ENCODE data around the gene RASSF1.
A peak's percentile ranks its signal among the peaks of the same experiment; 100 is the strongest.

RASSF1 gene

GRCh38 chr3:50300681-50301254 lies 39.9 kb downstream of the RASSF1 start:
- peaks cover 0 to 10% (median 0%) of the 10 kb centered on the region in 11 experiments; a peak in 2 of 22 replicates for H3K36me3 ChIP-seq
- H3K9me3 ChIP-seq (replicated peaks in 1 of 11) = peaks cover 0 to 2% (median 0%) of the 10 kb centered on the region in 11 experiments; a peak in 1 of 22 replicates
- peak overlapping the region in 5 of 11 experiments; percentile 20 to 84 (median 74); a peak in 6 of 22 replicates for H3K9ac ChIP-seq
- H3K4me1 ChIP-seq = peaks cover 24 to 46% (median 26%) of the 10 kb centered on the region in 10 experiments
- no peak for TF ChIP-seq Cebpa-rat (IDR thresholded peaks at IDR 0.05)
- H4K20me1 ChIP-seq = peaks cover 0 to 14% (median 0%) of the 10 kb centered on the region in 11 experiments; a peak in 5 of 22 replicates
- peak overlapping the region in 2 of 10 experiments; percentile 60 to 71; a peak in 2 of 20 replicates for H3K4me3 ChIP-seq
- no peaks in the 10 kb centered on the region for H3K27me3 ChIP-seq
- peak overlapping the region in 8 of 11 experiments; percentile 17 to 87 (median 68); a peak in 8 of 22 replicates for H3K27ac ChIP-seq
- peak overlapping the region; percentile 82 to 98 (median 92); a peak in 19 of 22 replicates for H3K4me2 ChIP-seq

- peak overlapping the region; percentile 51 to 84 (median 66) for H3K4me3 ChIP-seq
- no peaks in the 10 kb centered on the region for H3K27me3 ChIP-seq
- peaks cover 0 to 14% (median 0%) of the 10 kb centered on the region in 11 experiments; a peak in 5 of 22 replicates for H4K20me1 ChIP-seq
- H3K9me3 ChIP-seq (replicated peaks in 1 of 11) = no peaks in the 10 kb centered on the region
- TF ChIP-seq Cebpa-rat (IDR thresholded peaks at IDR 0.05) = no peak
- H3K27ac ChIP-seq = peak overlapping the region; percentile 25 to 87 (median 67); a peak in 20 of 22 replicates
- H3K36me3 ChIP-seq = peaks cover 0 to 10% (median 0%) of the 10 kb centered on the region in 11 experiments; a peak in 2 of 22 replicates
- peak overlapping the region; percentile 82 to 98 (median 92) for H3K4me2 ChIP-seq
- peaks cover 24 to 46% (median 26%) of the 10 kb centered on the region in 10 experiments for H3K4me1 ChIP-seq
- peak overlapping the region; percentile 72 to 87 (median 75) for H3K9ac ChIP-seq
Measured at GRCh38 chr3:50299929-50300680, 40.5 kb downstream of the RASSF1 start.

GRCh38 chr3:50299638-50299928 lies 41.1 kb downstream of the RASSF1 start:
- Histone ChIP-seq H3K36me3 (peaks cover 0 to 10% (median 0%) of the 10 kb centered on the region in 11 experiments; a peak in 2 of 22 replicates), H3K9me3 (replicated peaks in 1 of 11) (no peaks in the 10 kb centered on the region), H4K20me1 (peaks cover 0 to 14% (median 0%) of the 10 kb centered on the region in 11 experiments; a peak in 5 of 22 replicates), H3K27ac (peak overlapping the region; percentile 25 to 87 (median 67); a peak in 20 of 22 replicates), H3K4me1 (peaks cover 24 to 46% (median 26%) of the 10 kb centered on the region in 10 experiments), H3K27me3 (no peaks in the 10 kb centered on the region), H3K9ac (peak overlapping the region; percentile 72 to 87 (median 75)), H3K4me3 (peak overlapping the region; percentile 51 to 84 (median 66)), H3K4me2 (peak overlapping the region; percentile 82 to 98 (median 92))
- TF ChIP-seq Cebpa-rat (IDR thresholded peaks at IDR 0.05) = no peak

- TF ChIP-seq Cebpa-rat (IDR thresholded peaks at IDR 0.05) = no peak
- H3K27me3 ChIP-seq = no peaks in the 10 kb centered on the region
- H3K4me3 ChIP-seq = peak within 1 kb of the TSS; percentile 66 to 84 (median 74)
- H3K27ac ChIP-seq = peak within 1 kb of the TSS; percentile 42 to 87 (median 78); a peak in 21 of 22 replicates
- peaks cover 0 to 10% (median 0%) of the 10 kb centered on the region in 11 experiments; a peak in 2 of 22 replicates for H3K36me3 ChIP-seq
- no peaks in the 10 kb centered on the region for H3K9me3 ChIP-seq (replicated peaks in 1 of 11)
- peak within 1 kb of the TSS; percentile 95 to 99 (median 98) for H3K4me2 ChIP-seq
- peak within 1 kb of the TSS; percentile 75 to 87 (median 81) for H3K9ac ChIP-seq
- H4K20me1 ChIP-seq = peaks cover 0 to 14% (median 0%) of the 10 kb centered on the region in 11 experiments; a peak in 5 of 22 replicates
- H3K4me1 ChIP-seq = peaks cover 24 to 46% (median 26%) of the 10 kb centered on the region in 10 experiments
Measured at GRCh38 chr3:50298836-50299637, 41.6 kb downstream of the RASSF1 start, which contains the start of the genes HYAL3 and NAA80. HYAL3 (minus strand) TSS chr3:50299405; CDS start chr3:50295602, 3,803 bp downstream. NAA80 (minus strand) TSS chr3:50299405; CDS start chr3:50297463, 1,942 bp downstream.

- no peak for TF ChIP-seq Cebpa-rat (IDR thresholded peaks at IDR 0.05)
- Histone ChIP-seq H3K27me3 (no peaks in the 10 kb centered on the region), H3K9ac (peak overlapping the region; percentile 75 to 87 (median 81)), H3K4me1 (peaks cover 27 to 44% (median 31%) of the 10 kb centered on the region in 10 experiments), H3K27ac (peak overlapping the region; percentile 42 to 86 (median 77); a peak in 21 of 22 replicates), H3K9me3 (replicated peaks in 1 of 11) (no peaks in the 10 kb centered on the region), H3K4me3 (peak overlapping the region; percentile 66 to 84 (median 74)), H3K36me3 (peaks cover 0 to 10% (median 0%) of the 10 kb centered on the region in 11 experiments; a peak in 2 of 22 replicates), H3K4me2 (peak overlapping the region; percentile 82 to 99 (median 98)), H4K20me1 (peaks cover 0 to 14% (median 0%) of the 10 kb centered on the region in 11 experiments; a peak in 5 of 22 replicates)
Measured at GRCh38 chr3:50297896-50298725, 42.5 kb downstream of the RASSF1 start.

GRCh38 chr3:50297384-50297775 lies 43.3 kb downstream of the RASSF1 start:
- no peaks in the 10 kb centered on the region for H3K27me3 ChIP-seq
- no peaks in the 10 kb centered on the region for H3K9me3 ChIP-seq (replicated peaks in 1 of 11)
- peaks cover 34 to 47% (median 37%) of the 10 kb centered on the region in 10 experiments for H3K4me1 ChIP-seq
- no peak overlapping the region for H3K27ac ChIP-seq
- H4K20me1 ChIP-seq = peaks cover 0 to 14% (median 0%) of the 10 kb centered on the region in 11 experiments; a peak in 5 of 22 replicates
- peak overlapping the region in 1 of 10 experiments; percentile 82; a peak in 1 of 20 replicates for H3K4me3 ChIP-seq
- H3K9ac ChIP-seq = peak overlapping the region in 2 of 11 experiments; percentile 77 to 84; a peak in 4 of 22 replicates
- H3K4me2 ChIP-seq = peak overlapping the region in 8 of 11 experiments; percentile 95 to 99 (median 98); a peak in 11 of 22 replicates
- peaks cover 0 to 10% (median 0%) of the 10 kb centered on the region in 11 experiments; a peak in 2 of 22 replicates for H3K36me3 ChIP-seq
- TF ChIP-seq Cebpa-rat (IDR thresholded peaks at IDR 0.05) = no peak

GRCh38 chr3:50296721-50297383 lies 43.8 kb downstream of the RASSF1 start:
- no peak for TF ChIP-seq Cebpa-rat (IDR thresholded peaks at IDR 0.05)
- Histone ChIP-seq H3K4me3 (no peak overlapping the region), H3K9ac (peak overlapping the region in 1 of 11 experiments; percentile 3; a peak in 1 of 22 replicates), H4K20me1 (peaks cover 0 to 14% (median 0%) of the 10 kb centered on the region in 11 experiments; a peak in 5 of 22 replicates), H3K4me2 (0 out of 22 replicates have a peak overlapping the region, but pooled peaks of 1 of the 11 experiments have one; percentile 98), H3K27me3 (no peaks in the 10 kb centered on the region), H3K4me1 (peaks cover 34 to 47% (median 37%) of the 10 kb centered on the region in 10 experiments), H3K27ac (no peak overlapping the region), H3K9me3 (replicated peaks in 1 of 11) (no peaks in the 10 kb centered on the region), H3K36me3 (peaks cover 0 to 10% (median 0%) of the 10 kb centered on the region in 11 experiments; a peak in 2 of 22 replicates)

Measured in BLaER1 treated with 17β-estradiol and CSF1 and Interleukin-3, amounts not matched to agents 10 nM and 100 nM (cell line).